Muscle of leg (tissue), 11 donors: ENCODE measurements around the gene OLFML2A. TPM values are rescaled to one million over a fixed set of nuclear protein-coding genes. Genes with fewer than 3 reads are reported as not detected.

Source experiments
- DNase-seq: peaks from one replicate; pipeline ENCODE4 v3.0.0; 2013
- H3K27ac ChIP-seq: one replicate; pipeline ENCODE4 v1.5.1; 2013; ENCODE audit warnings: mild to moderate bottlenecking, low read length, control low read depth
- H3K27me3 ChIP-seq: one replicate; pipeline ENCODE4 v1.6.1; 2013; ENCODE audit warnings: low read length; ENCODE audit not compliant: control insufficient read depth, insufficient read depth
- H3K36me3 ChIP-seq: one replicate; pipeline ENCODE4 v1.6.1; 2013; ENCODE audit warnings: low read length; ENCODE audit not compliant: control insufficient read depth, insufficient read depth
- H3K4me1 ChIP-seq: one replicate; pipeline ENCODE4 v1.6.1; 2013; ENCODE audit warnings: low read length; ENCODE audit not compliant: control insufficient read depth, insufficient read depth
- H3K4me3 ChIP-seq: one replicate; pipeline ENCODE4 v1.5.1; 2013; ENCODE audit warnings: low read length, control low read depth
- H3K9me3 ChIP-seq: replicated peaks from 2 replicates; pipeline ENCODE4 v1.6.1; 2013; ENCODE audit warnings: low read depth, low read length; ENCODE audit not compliant: control insufficient read depth
- WGBS: methylation state at CpG from one replicate; pipeline ENCODE4 v1.1.5; 2013; ENCODE audit warnings: missing lambda C conversion rate; ENCODE audit not compliant: insufficient coverage; 5-methylcytosine and 5-hydroxymethylcytosine counted together
- polyA plus RNA-seq, 8 donors: library from polyadenylated mRNA; unstranded; fragments of 120-200 nt; gene quantifications; one replicate each; pipeline versions ENCODE4 v1.2.1 to v1.2.3, GENCODE V29; 2013; ENCODE audit warnings: inconsistent platforms in 1 of 8, low replicate concordance in 1 of 8; ENCODE audit not compliant: insufficient read length in 8 of 8, insufficient read depth in 1 of 8
- total RNA-seq: library from RNA; stranded (reverse); fragments of 120-200 nt; gene quantifications from one replicate; pipeline ENCODE4 v1.2.4, GENCODE V29; 2013

The OLFML2A gene
- total and polyA plus RNA-seq, 9 donors, result 100 to 176 (median 142) TPM

DNA sequence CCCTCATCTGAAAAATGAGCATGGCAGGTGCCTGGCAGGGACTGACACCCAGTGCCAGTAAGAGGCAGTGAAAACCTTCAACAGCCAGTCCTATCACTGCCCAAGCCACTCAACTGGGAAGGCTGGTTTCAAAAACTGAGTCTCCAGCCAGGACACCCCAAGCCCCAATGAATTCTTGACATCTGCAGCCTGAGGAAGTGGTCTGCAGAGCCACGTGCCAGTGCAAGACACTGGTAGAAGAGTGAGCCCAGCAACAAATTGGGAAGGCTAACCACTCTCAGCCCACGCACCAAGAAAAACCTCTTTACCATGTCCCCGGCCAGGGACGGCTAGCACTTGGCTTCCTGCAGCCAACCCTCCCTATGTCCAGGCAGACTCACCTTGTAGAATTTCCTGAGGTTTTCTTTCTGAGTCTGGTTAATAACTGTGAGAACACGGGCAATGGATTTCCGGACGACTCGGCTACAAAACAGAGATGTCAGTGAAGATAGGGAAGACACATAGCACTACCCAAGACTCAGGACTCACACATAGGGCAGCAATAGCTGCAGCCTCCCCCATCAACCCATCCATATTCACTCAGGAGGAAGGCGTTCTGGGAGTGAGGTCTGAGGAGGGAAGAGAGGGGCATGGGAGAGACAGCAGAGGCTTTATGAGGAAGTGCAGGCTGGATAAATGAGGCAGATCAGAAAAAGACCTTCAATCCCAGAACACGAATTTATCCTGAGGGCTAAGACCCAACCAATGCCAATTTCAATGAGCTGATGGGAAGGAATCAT, 83.1 kb downstream of the OLFML2A start:
- H3K9me3 ChIP-seq, result no peaks in the 10 kb centered on the region
- peaks cover 54% of the 10 kb centered on the region for H3K36me3 ChIP-seq
- no peaks in the 10 kb centered on the region for H3K27me3 ChIP-seq
- H3K4me3 ChIP-seq, result peak overlapping the region; percentile 100
- H3K4me1 ChIP-seq, result peaks cover 37% of the 10 kb centered on the region
- DNase-seq, result no peak
- 67% methylated on average over 1 of the region's 10 CpGs for WGBS
- H3K27ac ChIP-seq, result peak overlapping the region; percentile 89

DNA sequence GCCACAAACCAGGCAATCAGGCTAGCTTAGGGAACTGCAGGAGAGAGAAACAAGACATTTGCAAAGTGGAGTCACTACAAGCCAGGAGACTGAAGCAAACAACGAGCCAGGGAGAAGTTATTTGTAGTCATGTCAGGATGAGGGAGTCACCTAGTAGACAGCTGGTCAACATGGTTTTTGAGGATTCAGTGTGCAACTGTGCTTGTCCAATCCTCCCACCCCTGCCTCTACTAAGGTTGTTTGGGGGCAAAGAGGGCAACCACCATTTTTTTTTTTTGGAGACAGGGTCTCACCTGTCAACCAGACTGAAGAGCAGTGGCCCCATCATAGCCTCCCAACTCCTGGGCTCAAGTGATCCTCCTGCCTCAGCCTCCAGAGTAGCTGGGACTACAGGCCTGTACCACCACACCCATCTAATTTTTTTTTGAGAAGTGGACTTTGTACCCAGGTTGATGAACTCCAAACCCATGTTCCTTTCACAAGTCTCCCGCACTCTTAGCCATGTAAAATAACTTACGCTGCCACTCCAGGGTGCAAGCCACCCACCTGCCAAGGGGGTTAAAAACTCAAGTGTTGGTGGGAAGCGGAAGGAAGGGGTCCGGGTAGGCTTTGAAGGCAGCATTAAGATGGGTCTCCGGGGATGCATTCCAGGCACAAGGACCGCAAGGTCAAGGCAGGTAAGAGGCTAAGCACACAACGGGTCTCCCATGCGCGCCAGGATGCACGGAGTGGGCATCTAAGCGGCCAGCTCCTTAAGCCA, 83.8 kb downstream of the OLFML2A start:
- H3K4me1 ChIP-seq, result peaks cover 37% of the 10 kb centered on the region
- WGBS, result 3% methylated on average over 10 of the region's 12 CpGs

DNA sequence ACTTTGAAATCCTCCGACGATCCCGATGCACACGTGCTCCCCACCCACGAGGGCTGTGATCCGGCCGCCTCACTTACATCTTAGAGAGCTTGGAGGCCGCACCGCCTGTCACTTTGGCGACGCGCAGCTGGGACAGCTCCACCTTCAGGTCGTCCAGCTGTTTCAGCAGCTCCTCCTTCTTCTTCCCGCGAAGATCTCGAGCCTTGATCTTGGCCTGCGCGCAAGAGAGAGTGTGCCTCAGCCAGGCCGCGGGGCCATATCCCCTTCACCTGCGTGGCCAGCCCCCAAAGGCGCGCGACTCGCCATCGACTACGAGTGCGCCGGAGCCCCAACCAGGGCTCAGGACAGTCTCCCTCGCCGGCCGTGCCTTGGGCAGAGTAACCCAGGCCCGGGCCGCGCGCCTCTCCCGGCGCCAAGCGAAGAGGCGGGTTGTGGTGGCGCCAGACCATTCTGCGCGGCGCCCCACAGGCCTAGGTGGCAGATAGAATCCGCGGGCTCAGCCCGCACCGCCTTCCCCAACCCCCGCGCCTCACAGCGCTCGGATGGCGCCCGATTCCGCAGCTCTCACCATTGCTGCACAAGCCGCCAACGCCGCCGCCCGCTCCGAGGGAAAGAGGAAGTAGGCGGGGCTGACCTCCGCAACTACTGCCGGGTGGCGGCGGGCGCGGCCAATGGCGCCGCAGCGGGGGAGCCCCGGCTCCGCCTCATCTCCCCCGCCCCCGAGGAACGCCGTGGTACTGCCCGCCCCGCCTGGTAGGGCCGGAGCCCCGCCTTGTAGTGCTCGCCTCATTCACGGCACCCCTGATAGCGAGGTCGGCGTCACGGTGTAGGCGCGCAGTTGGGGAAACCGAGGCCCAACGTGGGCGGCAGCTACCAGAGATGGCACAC, 84.7 kb downstream of the OLFML2A start, which contains the start of the genes ARPC5L and RPL35:
TSS of gene ARPC5L (plus strand) at position 789 of the 888 bp plus-strand sequence. CDS start 7,161 bp downstream, outside the sequence.
TSS of gene RPL35 (minus strand) at position 616 of the 888 bp plus-strand sequence. CDS start at position 571, 45 bp downstream.
- under 1% methylated on average over 92 of the region's 92 CpGs for WGBS
- Histone ChIP-seq H3K4me1 (peaks cover 37% of the 10 kb centered on the region), H3K9me3 (no peaks in the 10 kb centered on the region), H3K27ac (peak within 1 kb of the TSS; percentile 89), H3K36me3 (peaks cover 45% of the 10 kb centered on the region), H3K4me3 (peak within 1 kb of the TSS; percentile 100), H3K27me3 (no peaks in the 10 kb centered on the region)
- peak; percentile 97 for DNase-seq

More for the DNA sequence above, 83.8 kb downstream of the OLFML2A start:
- Histone ChIP-seq H3K9me3 (no peaks in the 10 kb centered on the region), H3K27me3 (no peaks in the 10 kb centered on the region), H3K27ac (peak overlapping the region; percentile 89), H3K36me3 (peaks cover 53% of the 10 kb centered on the region), H3K4me3 (peak overlapping the region; percentile 100)
- DNase-seq, result peak; percentile 45

DNA sequence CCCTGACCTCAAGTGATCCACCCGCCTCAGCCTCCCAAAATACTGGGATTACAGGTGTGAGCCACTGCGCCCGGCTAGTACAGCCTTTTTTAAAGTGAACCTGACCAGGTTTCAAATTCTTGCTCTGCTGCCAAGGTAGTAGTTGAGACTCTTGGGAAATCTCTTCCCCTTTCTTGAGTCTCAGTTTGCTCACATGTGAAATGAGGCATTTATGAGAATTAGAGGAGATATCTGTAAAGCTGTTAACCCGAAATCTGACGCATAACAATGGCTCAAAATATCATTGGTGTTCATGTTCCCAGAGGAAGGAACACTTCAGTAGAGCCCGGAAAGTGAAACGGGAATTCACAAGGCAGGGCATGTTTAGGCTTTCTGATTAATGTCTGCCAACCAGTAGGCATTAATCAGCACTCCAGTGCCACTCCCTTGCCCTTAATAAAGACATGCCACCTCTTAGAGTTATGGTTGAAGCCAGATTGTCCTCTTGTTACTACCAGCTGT, 86.5 kb downstream of the OLFML2A start:
- Histone ChIP-seq H3K9me3 (no peaks in the 10 kb centered on the region), H3K27me3 (no peaks in the 10 kb centered on the region), H3K4me3 (no peak overlapping the region), H3K4me1 (peaks cover 35% of the 10 kb centered on the region), H3K36me3 (peaks cover 27% of the 10 kb centered on the region), H3K27ac (no peak overlapping the region)
- no peak for DNase-seq
- 47% methylated on average over 3 of the region's 7 CpGs for WGBS

Other genes with a start within 250 kb of the OLFML2A start
- 0.58 TPM for gene NR6A1, start 5.8 kb upstream of the OLFML2A start, total RNA-seq
- gene NR6A1, start 5.8 kb upstream of the OLFML2A start, polyA plus RNA-seq, result under 1 TPM; 0.41 to 0.93 (median 0.67) TPM
- gene WDR38, start 76.3 kb downstream of the OLFML2A start, total RNA-seq, result 0.04 TPM
- gene WDR38, start 76.3 kb downstream of the OLFML2A start, polyA plus RNA-seq, result under 1 TPM in 4 of 8 donors, not detected in 4; 0.11 to 0.53 (median 0.21) TPM
- 4,378 TPM for gene RPL35, start 84.8 kb downstream of the OLFML2A start, total RNA-seq
- gene RPL35, start 84.8 kb downstream of the OLFML2A start, polyA plus RNA-seq, result 1,000 to 10,000 TPM; 1,814 to 2,530 (median 2,139) TPM
- 15.0 TPM for gene ARPC5L, start 85.0 kb downstream of the OLFML2A start, total RNA-seq
- 10 to 100 TPM; 31.3 to 34.6 (median 32.4) TPM for gene ARPC5L, start 85.0 kb downstream of the OLFML2A start, polyA plus RNA-seq
- gene GOLGA1, start 163.9 kb downstream of the OLFML2A start, total RNA-seq, result 9.1 TPM
- 10 to 100 TPM in 4 of 8 donors, 1 to 10 TPM in 4; 9.7 to 14.2 (median 10.2) TPM for gene GOLGA1, start 163.9 kb downstream of the OLFML2A start, polyA plus RNA-seq